ENCODE results near the gene RPS5. TPM values are rescaled to one million over a fixed set of nuclear protein-coding genes. Genes with fewer than 3 reads are reported as not detected.

Gene RPS5
- total and polyA plus RNA-seq, 4 experiments from 2014 or later: 1,172 to 1,360 (median 1,286) TPM

- H3K27ac Mint-ChIP-seq: peak overlapping the region in 6 of 7 donors; percentile 96 to 99 (median 98)
- H3K36me3 Mint-ChIP-seq: peaks cover 22 to 44% of the 10 kb centered on the region in 2 donors
- Histone ChIP-seq H3K36me3 (ENCODE audit: insufficient read depth, low read length) (peaks cover 30% of the 10 kb centered on the region), H3K27me3 (ENCODE audit: insufficient read depth, low read length) (no peaks in the 10 kb centered on the region), H3K27ac (ENCODE audit: low read depth, low read length) (peak overlapping the region; percentile 89), H3K4me1 (ENCODE audit: insufficient read depth, low read length) (peaks cover 34% of the 10 kb centered on the region), H3K9me3 (ENCODE audit: control insufficient read depth in 1 of 2, low read length in 2 of 2) (no peaks in the 10 kb centered on the region), H3K4me3 (ENCODE audit: low read length in 2 of 2) (peak overlapping the region; percentile 44 to 56)
- peak overlapping the region; percentile 93 to 99 (median 96) for H3K4me3 Mint-ChIP-seq
- ChIA-PET CTCF (ENCODE audit: partially characterized antibody) (no interaction called here), POLR2A (ENCODE audit: partially characterized antibody) (interaction anchor here (1.1 to 3.2 kb wide), 5 partner anchors 13 to 205 kb away, joined by 3 to 30 read pairs (median 6); partner anchors contain the start of genes ZBTB45, ZNF274, ZNF324B and ZNF497)
- intact Hi-C loops (cut with micrococcal nuclease): loop anchor here (10.0 kb wide), 1 partner anchor 163 kb away; the partner anchor contains the start of gene ZNF544
- no peaks in the 10 kb centered on the region for H3K27me3 Mint-ChIP-seq
- DNase-seq: no peak
- H3K9me3 Mint-ChIP-seq: no peaks in the 10 kb centered on the region
- peaks cover 24 to 58% (median 37%) of the 10 kb centered on the region in 4 donors for H3K4me1 Mint-ChIP-seq
These were observed 1.1 kb downstream of the RPS5 start for GRCh38 chr19:58388175-58388526.

- ChIA-PET POLR2A (ENCODE audit: partially characterized antibody) (no interaction called here), CTCF (ENCODE audit: partially characterized antibody) (no interaction called here)
- Mint-ChIP-seq H3K4me1 (peaks cover 12 to 30% (median 22%) of the 10 kb centered on the region in 4 donors), H3K36me3 (peaks cover 36 to 50% of the 10 kb centered on the region in 2 donors), H3K27ac (peak overlapping the region in 1 of 7 donors; percentile 30), H3K4me3 (no peak overlapping the region), H3K9me3 (peaks cover 0 to 2% (median 0%) of the 10 kb centered on the region in 8 donors), H3K27me3 (peaks cover 5 to 7% of the 10 kb centered on the region in 2 donors)
- intact Hi-C loops (cut with micrococcal nuclease): no loop called here
- H3K27ac ChIP-seq (ENCODE audit: low read depth, low read length): no peak overlapping the region
- H3K4me1 ChIP-seq (ENCODE audit: insufficient read depth, low read length): peaks cover 19% of the 10 kb centered on the region
- no peaks in the 10 kb centered on the region for H3K9me3 ChIP-seq (ENCODE audit: control insufficient read depth in 1 of 2, low read length in 2 of 2)
- peaks cover 50% of the 10 kb centered on the region for H3K36me3 ChIP-seq (ENCODE audit: insufficient read depth, low read length)
- H3K27me3 ChIP-seq (ENCODE audit: insufficient read depth, low read length): peaks cover 11% of the 10 kb centered on the region
- no peak for DNase-seq
- no peak overlapping the region for H3K4me3 ChIP-seq (ENCODE audit: low read length in 2 of 2)
These were observed 6.1 kb downstream of the RPS5 start for GRCh38 chr19:58392945-58393724.

GRCh38 chr19:58393725-58394033, 6.6 kb downstream of the RPS5 start:
- ChIA-PET CTCF (ENCODE audit: partially characterized antibody) (no interaction called here), POLR2A (ENCODE audit: partially characterized antibody) (no interaction called here)
- Mint-ChIP-seq H3K36me3 (peaks cover 33 to 44% of the 10 kb centered on the region in 2 donors), H3K4me3 (no peak overlapping the region), H3K4me1 (peaks cover 9 to 24% (median 18%) of the 10 kb centered on the region in 4 donors), H3K27me3 (peaks cover 5 to 7% of the 10 kb centered on the region in 2 donors), H3K9me3 (peaks cover 0 to 2% (median 0%) of the 10 kb centered on the region in 8 donors), H3K27ac (no peak overlapping the region)
- H3K4me1 ChIP-seq (ENCODE audit: insufficient read depth, low read length): peaks cover 14% of the 10 kb centered on the region
- H3K4me3 ChIP-seq (ENCODE audit: low read length in 2 of 2): no peak overlapping the region
- peaks cover 45% of the 10 kb centered on the region for H3K36me3 ChIP-seq (ENCODE audit: insufficient read depth, low read length)
- intact Hi-C loops (cut with micrococcal nuclease): no loop called here
- no peak for DNase-seq
- no peak overlapping the region for H3K27ac ChIP-seq (ENCODE audit: low read depth, low read length)
- H3K27me3 ChIP-seq (ENCODE audit: insufficient read depth, low read length): peaks cover 11% of the 10 kb centered on the region
- H3K9me3 ChIP-seq (ENCODE audit: control insufficient read depth in 1 of 2, low read length in 2 of 2): no peaks in the 10 kb centered on the region

- Mint-ChIP-seq H3K4me1 (peaks cover 5 to 22% (median 11%) of the 10 kb centered on the region in 4 donors), H3K27ac (peak overlapping the region in 1 of 7 donors; percentile 14), H3K27me3 (peaks cover 5 to 7% of the 10 kb centered on the region in 2 donors), H3K36me3 (peaks cover 24 to 37% of the 10 kb centered on the region in 2 donors), H3K9me3 (peaks cover 0 to 2% (median 0%) of the 10 kb centered on the region in 8 donors), H3K4me3 (no peak overlapping the region)
- intact Hi-C loops (cut with micrococcal nuclease): no loop called here
- no peak for DNase-seq
- ChIA-PET CTCF (ENCODE audit: partially characterized antibody) (no interaction called here), POLR2A (ENCODE audit: partially characterized antibody) (interaction anchor here (1.0 kb wide), 1 partner anchor 15 kb away, joined by 3 read pairs; no protein-coding TSS in a partner anchor)
- Histone ChIP-seq H3K4me3 (ENCODE audit: low read length in 2 of 2) (no peak overlapping the region), H3K4me1 (ENCODE audit: insufficient read depth, low read length) (peaks cover 8% of the 10 kb centered on the region), H3K9me3 (ENCODE audit: control insufficient read depth in 1 of 2, low read length in 2 of 2) (no peaks in the 10 kb centered on the region), H3K27ac (ENCODE audit: low read depth, low read length) (no peak overlapping the region), H3K27me3 (ENCODE audit: insufficient read depth, low read length) (peaks cover 11% of the 10 kb centered on the region), H3K36me3 (ENCODE audit: insufficient read depth, low read length) (peaks cover 40% of the 10 kb centered on the region)
These were observed 7.8 kb downstream of the RPS5 start for GRCh38 chr19:58394821-58395219.

- no peak within 1 kb of the TSS for H3K27ac ChIP-seq (ENCODE audit: low read depth, low read length)
- peaks cover 5 to 7% of the 10 kb centered on the region in 2 donors for H3K27me3 Mint-ChIP-seq
- POLR2A ChIA-PET (ENCODE audit: partially characterized antibody): interaction anchor here (0.8 to 1.0 kb wide), 2 partner anchors 13 to 15 kb away, joined by 3 read pairs; partner anchors contain the start of gene ZNF584
- H3K9me3 Mint-ChIP-seq: peaks cover 0 to 2% (median 0%) of the 10 kb centered on the region in 8 donors
- H3K36me3 Mint-ChIP-seq: peaks cover 22 to 36% of the 10 kb centered on the region in 2 donors
- H3K4me1 ChIP-seq (ENCODE audit: insufficient read depth, low read length): peaks cover 11% of the 10 kb centered on the region
- no peak for DNase-seq
- H3K4me3 Mint-ChIP-seq: peak within 1 kb of the TSS in 1 of 8 donors; percentile 66
- CTCF ChIA-PET (ENCODE audit: partially characterized antibody): no interaction called here
- intact Hi-C loops (cut with micrococcal nuclease): no loop called here
- H3K9me3 ChIP-seq (ENCODE audit: control insufficient read depth in 1 of 2, low read length in 2 of 2): no peaks in the 10 kb centered on the region
- H3K36me3 ChIP-seq (ENCODE audit: insufficient read depth, low read length): peaks cover 40% of the 10 kb centered on the region
- peaks cover 11% of the 10 kb centered on the region for H3K27me3 ChIP-seq (ENCODE audit: insufficient read depth, low read length)
- no peak within 1 kb of the TSS for H3K4me3 ChIP-seq (ENCODE audit: low read length in 2 of 2)
- H3K27ac Mint-ChIP-seq: peak within 1 kb of the TSS in 1 of 7 donors; percentile 14
- H3K4me1 Mint-ChIP-seq: peaks cover 6 to 26% (median 12%) of the 10 kb centered on the region in 4 donors
These were observed 8.3 kb downstream of the RPS5 start, which contains the start of gene RNF225 for GRCh38 chr19:58395220-58395978. TSS of gene RNF225 (plus strand) at chr19:58395656. CDS start at chr19:58396090, 434 bp downstream.

GRCh38 chr19:58395979-58396627, 9.0 kb downstream of the RPS5 start:
- Histone ChIP-seq H3K36me3 (ENCODE audit: insufficient read depth, low read length) (peaks cover 34% of the 10 kb centered on the region), H3K4me1 (ENCODE audit: insufficient read depth, low read length) (peaks cover 14% of the 10 kb centered on the region), H3K4me3 (ENCODE audit: low read length in 2 of 2) (no peak overlapping the region), H3K9me3 (ENCODE audit: control insufficient read depth in 1 of 2, low read length in 2 of 2) (no peaks in the 10 kb centered on the region), H3K27ac (ENCODE audit: low read depth, low read length) (no peak overlapping the region), H3K27me3 (ENCODE audit: insufficient read depth, low read length) (peaks cover 11% of the 10 kb centered on the region)
- Mint-ChIP-seq H3K27me3 (peaks cover 6 to 7% of the 10 kb centered on the region in 2 donors), H3K4me3 (peak overlapping the region in 1 of 8 donors; percentile 66), H3K36me3 (peaks cover 22 to 30% of the 10 kb centered on the region in 2 donors), H3K27ac (no peak overlapping the region), H3K4me1 (peaks cover 5 to 27% (median 12%) of the 10 kb centered on the region in 4 donors), H3K9me3 (peaks cover 0 to 2% (median 0%) of the 10 kb centered on the region in 8 donors)
- no peak for DNase-seq
- intact Hi-C loops (cut with micrococcal nuclease): no loop called here
- ChIA-PET POLR2A (ENCODE audit: partially characterized antibody) (interaction anchor here (0.8 to 1.0 kb wide), 2 partner anchors 13 to 16 kb away, joined by 3 read pairs; partner anchors contain the start of gene ZNF584), CTCF (ENCODE audit: partially characterized antibody) (no interaction called here)

All from CD4-positive, alpha-beta memory T cell (primary cell).